WTC11 (cell line): Measurements from ENCODE around the gene KCNK15. TPM values are rescaled to one million over a fixed set of nuclear protein-coding genes. Genes with fewer than 3 reads are reported as not detected.

ENCODE experiments used
- ATAC-seq: fragments of 200-7000 bp; cut with Tn5 transposase; 2 replicates; pipeline ENCODE4 v1.10.0; 2021; ENCODE audit warnings: mild to moderate bottlenecking, moderate library complexity
- CTCF ChIA-PET: fragments of 300-600 bp; sonication (Branson Sonifier 250); formaldehyde crosslinking; loops from one replicate; lab custom pipeline; 2021; ENCODE audit warnings: antibody characterized with exemption; lab: Charles Lee
- POLR2A ChIA-PET: fragments of 350-600 bp; sonication (Branson Sonifier 250); formaldehyde crosslinking; loops from one replicate; lab custom pipeline; 2021; ENCODE audit warnings: antibody characterized with exemption; lab: Charles Lee
- DNase-seq: peaks from one replicate; pipeline ENCODE4 v3.0.0; 2021; ENCODE audit warnings: low spot score
- H3K27ac Mint-ChIP-seq: 2 replicates; pipeline ENCODE4 v1.8.0; 2021; ENCODE audit warnings: mixed read lengths
- H3K27me3 Mint-ChIP-seq: 2 replicates; pipeline ENCODE4 v1.8.0; 2021; ENCODE audit warnings: low read depth, mild to moderate bottlenecking, moderate library complexity, mixed read lengths
- H3K36me3 Mint-ChIP-seq: 2 replicates; pipeline ENCODE4 v1.8.0; 2021; ENCODE audit warnings: mixed read lengths
- H3K4me1 Mint-ChIP-seq: 2 replicates; pipeline ENCODE4 v1.8.0; 2022; ENCODE audit warnings: mixed read lengths
- H3K4me3 Mint-ChIP-seq: 2 replicates; pipeline ENCODE4 v1.8.0; 2021; ENCODE audit warnings: mild to moderate bottlenecking, moderate library complexity, mixed read lengths
- H3K9me3 Mint-ChIP-seq: 2 replicates; pipeline ENCODE4 v1.8.0; 2021; ENCODE audit warnings: mixed read lengths
- CREB1 ChIP-seq: sonication (generic); formaldehyde crosslinking; IDR thresholded peaks from 2 replicates; pipeline ENCODE4 v1.8.0; 2023; ENCODE audit warnings: mild to moderate bottlenecking, missing genetic modification reagents
- ETV6 ChIP-seq: sonication (generic); formaldehyde crosslinking; IDR thresholded peaks from 2 replicates; pipeline ENCODE4 v1.8.1; 2022; ENCODE audit warnings: mild to moderate bottlenecking, missing genetic modification reagents
- JAZF1 ChIP-seq: fragments of 250-450 bp; sonication (Bioruptor Pico); IDR thresholded peaks from 2 replicates; pipeline ENCODE4 v1.9.0; 2021; ENCODE audit warnings: moderate library complexity, mild to moderate bottlenecking, inconsistent platforms
- NFYB ChIP-seq: sonication (generic); formaldehyde crosslinking; conservative IDR thresholded peaks from 2 replicates; pipeline ENCODE4 v1.8.0; 2022; ENCODE audit warnings: low read depth, missing genetic modification reagents
- NR2C2 ChIP-seq: sonication (generic); formaldehyde crosslinking; IDR thresholded peaks from 2 replicates; pipeline ENCODE4 v1.8.0; 2022; ENCODE audit warnings: mild to moderate bottlenecking, missing genetic modification reagents
- RORB ChIP-seq: fragments of 250-450 bp; sonication (Bioruptor Pico); IDR thresholded peaks from 2 replicates; pipeline ENCODE4 v1.9.0; 2021; ENCODE audit warnings: mild to moderate bottlenecking
- SMAD3 ChIP-seq: sonication (generic); formaldehyde crosslinking; IDR thresholded peaks from 2 replicates; pipeline ENCODE4 v1.8.0; 2022; ENCODE audit warnings: missing genetic modification reagents, mild to moderate bottlenecking, borderline replicate concordance
- SP1 ChIP-seq: sonication (generic); formaldehyde crosslinking; conservative IDR thresholded peaks from 2 replicates; pipeline ENCODE4 v1.8.1; 2022; ENCODE audit warnings: missing genetic modification reagents
- TCF7 ChIP-seq: sonication (generic); formaldehyde crosslinking; IDR thresholded peaks from 2 replicates; pipeline ENCODE4 v1.8.0; 2022; ENCODE audit warnings: mild to moderate bottlenecking, low read depth, missing genetic modification reagents, moderate library complexity
- TEAD4 ChIP-seq: sonication (generic); formaldehyde crosslinking; IDR thresholded peaks from 2 replicates; pipeline ENCODE4 v1.8.0; 2022; ENCODE audit warnings: mild to moderate bottlenecking, missing genetic modification reagents
- TP53 ChIP-seq: sonication (generic); formaldehyde crosslinking; IDR thresholded peaks from 2 replicates; pipeline ENCODE4 v1.8.1; 2023; ENCODE audit warnings: mild to moderate bottlenecking, missing genetic modification reagents
- USF1 ChIP-seq: sonication (generic); formaldehyde crosslinking; IDR thresholded peaks from 2 replicates; pipeline ENCODE4 v1.8.0; 2022; ENCODE audit warnings: mild to moderate bottlenecking, missing genetic modification reagents
- ZBTB43 ChIP-seq: sonication (generic); formaldehyde crosslinking; IDR thresholded peaks from 2 replicates; pipeline ENCODE4 v1.8.1; 2023; ENCODE audit warnings: mild to moderate bottlenecking, missing genetic modification reagents
- ZNF219 ChIP-seq: sonication (generic); formaldehyde crosslinking; IDR thresholded peaks from 2 replicates; pipeline ENCODE4 v1.8.0; 2023; ENCODE audit warnings: missing genetic modification reagents, mild to moderate bottlenecking, borderline replicate concordance
- ZNF281 ChIP-seq: sonication (generic); formaldehyde crosslinking; IDR thresholded peaks from 2 replicates; pipeline ENCODE4 v1.8.0; 2023; ENCODE audit warnings: mild to moderate bottlenecking, missing genetic modification reagents
- ZSCAN18 ChIP-seq: fragments of 250-450 bp; sonication (Bioruptor Pico); IDR thresholded peaks from 2 replicates; pipeline ENCODE4 v2.1.2; 2022; ENCODE audit warnings: mild to moderate bottlenecking, moderate library complexity
- total RNA-seq: library from RNA; stranded (reverse); gene quantifications from 3 replicates; pipeline ENCODE4 v1.2.3, GENCODE V29; 2021
- TF ChIP-seq, protein P1 (sequence below): fragments of 250-450 bp; sonication (Bioruptor Pico); IDR thresholded peaks from 2 replicates; pipeline ENCODE4 v1.9.0; 2021; ENCODE audit warnings: moderate library complexity, mild to moderate bottlenecking, inconsistent platforms, borderline replicate concordance
- TF ChIP-seq, protein P2 (sequence below): sonication (generic); formaldehyde crosslinking; IDR thresholded peaks from 2 replicates; pipeline ENCODE4 v1.8.1; 2023; ENCODE audit warnings: mild to moderate bottlenecking, missing genetic modification reagents, borderline replicate concordance
- TF ChIP-seq, protein P3 (sequence below): sonication (generic); formaldehyde crosslinking; IDR thresholded peaks from 2 replicates; pipeline ENCODE4 v1.8.0; 2022; ENCODE audit warnings: mild to moderate bottlenecking, missing genetic modification reagents

Gene KCNK15
- total RNA-seq, 1 experiment from 2014 or later, result 0.24 TPM

DNA sequence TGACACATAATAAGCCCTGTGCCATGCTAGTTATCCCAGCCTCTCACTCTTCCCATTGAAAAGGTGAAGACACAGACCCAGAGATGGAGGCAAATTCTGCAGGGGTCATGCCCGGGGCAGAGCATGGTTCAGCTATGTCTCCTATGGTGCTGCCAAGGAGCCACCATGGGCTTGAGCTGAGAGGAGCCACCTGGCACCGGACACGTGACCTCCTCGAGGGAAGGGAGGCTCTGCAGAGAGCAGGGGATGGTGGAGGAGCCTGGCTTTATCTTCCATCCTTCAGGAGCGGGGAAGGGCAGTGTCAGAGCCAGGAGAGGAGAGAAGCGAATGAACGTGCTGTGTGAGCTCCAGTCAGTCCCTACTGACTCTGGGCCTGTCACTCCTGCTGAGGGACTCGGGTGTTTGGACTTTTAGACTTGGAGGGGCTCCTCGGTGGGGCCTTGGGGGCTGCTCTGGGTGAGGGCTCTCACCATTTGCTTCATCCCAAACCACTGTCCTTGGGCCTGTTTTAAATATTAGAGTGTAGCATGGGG, 41.6 kb upstream of the KCNK15 start (continued):
- TF ChIP-seq SMAD3, result no peak

- H3K27me3 Mint-ChIP-seq, result no peaks in the 10 kb centered on the region
- ATAC-seq, result no peak
- TF ChIP-seq TCF7 (CRISPR knock-in tag), result no peak
- TF ChIP-seq ZNF219 (CRISPR knock-in tag), result no peak
- no peak for TF ChIP-seq NR2C2 (CRISPR knock-in tag)
- TF ChIP-seq NFYB (CRISPR knock-in tag), result no peak
- CTCF ChIA-PET, result no interaction called here
- no peak overlapping the region for H3K27ac Mint-ChIP-seq
- DNase-seq, result no peak
- peaks cover 22% of the 10 kb centered on the region for H3K4me1 Mint-ChIP-seq
- H3K9me3 Mint-ChIP-seq, result no peaks in the 10 kb centered on the region
- H3K4me3 Mint-ChIP-seq, result no peak overlapping the region
- POLR2A ChIA-PET, result no interaction called here
- H3K36me3 Mint-ChIP-seq, result no peaks in the 10 kb centered on the region
Observed at GRCh38 chr20:44704551-44704971, 41.1 kb upstream of the KCNK15 start.

DNA sequence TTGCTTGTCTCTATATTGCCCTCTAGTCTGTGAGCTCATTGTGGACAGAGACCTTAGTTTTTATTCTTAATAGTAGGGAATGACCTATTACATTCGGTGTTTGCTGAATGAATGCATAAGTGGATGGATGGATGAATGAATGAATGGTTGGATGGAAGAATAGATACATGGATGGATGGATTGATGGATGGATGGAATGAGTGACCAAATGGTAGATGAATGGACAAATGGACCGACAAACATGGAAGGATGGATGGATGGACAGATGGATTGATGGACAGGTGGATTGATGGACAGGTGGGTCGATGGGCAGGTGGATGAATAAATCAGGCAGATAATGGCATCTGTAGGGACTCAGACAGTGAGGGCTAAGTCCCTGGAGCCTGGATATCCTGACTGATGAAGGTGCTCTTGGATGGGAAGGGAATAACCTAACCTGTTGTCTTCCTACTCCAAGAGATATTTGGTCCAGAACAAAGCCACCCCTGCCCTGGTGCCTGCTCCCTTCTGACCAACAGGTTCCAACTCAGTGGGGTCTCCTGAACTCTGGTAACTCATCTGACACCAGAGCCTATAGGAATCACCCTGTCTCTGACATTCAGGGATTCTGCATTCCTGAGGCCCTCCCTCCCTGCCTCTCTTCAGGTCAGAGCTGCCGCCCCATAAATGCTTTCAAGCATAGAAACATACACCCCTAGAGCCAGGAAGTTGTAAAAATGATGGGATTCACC, 40.1 kb upstream of the KCNK15 start:
- Mint-ChIP-seq H3K27me3 (no peaks in the 10 kb centered on the region), H3K4me1 (peaks cover 19% of the 10 kb centered on the region), H3K27ac (no peak overlapping the region), H3K9me3 (no peaks in the 10 kb centered on the region), H3K4me3 (no peak overlapping the region), H3K36me3 (no peaks in the 10 kb centered on the region)
- CTCF ChIA-PET, result interaction anchor here (0.6 to 2.0 kb wide), 4 partner anchors 12 to 43 kb away, joined by 3 to 8 read pairs (median 4); no protein-coding TSS in a partner anchor
- POLR2A ChIA-PET, result no interaction called here
- DNase-seq (no peak), ATAC-seq (no peak)
- TF ChIP-seq ZNF281 (CRISPR knock-in tag) (no peak), JAZF1 (CRISPR knock-in tag) (no peak), USF1 (CRISPR knock-in tag) (no peak), ZBTB43 (CRISPR knock-in tag) (no peak), SMAD3 (no peak), RORB (CRISPR knock-in tag) (no peak), CREB1 (CRISPR knock-in tag) (no peak), ZSCAN18 (CRISPR knock-in tag) (no peak), TEAD4 (CRISPR knock-in tag) (no peak), SP1 (CRISPR knock-in tag) (no peak), TP53 (CRISPR knock-in tag) (no peak), ETV6 (no peak)
- TF ChIP-seq, protein P1, sequence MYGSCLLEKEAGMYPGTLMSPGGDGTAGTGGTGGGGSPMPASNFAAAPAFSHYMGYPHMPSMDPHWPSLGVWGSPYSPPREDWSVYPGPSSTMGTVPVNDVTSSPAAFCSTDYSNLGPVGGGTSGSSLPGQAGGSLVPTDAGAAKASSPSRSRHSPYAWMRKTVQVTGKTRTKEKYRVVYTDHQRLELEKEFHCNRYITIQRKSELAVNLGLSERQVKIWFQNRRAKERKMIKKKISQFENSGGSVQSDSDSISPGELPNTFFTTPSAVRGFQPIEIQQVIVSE, result no peak
- TF ChIP-seq, protein P2, sequence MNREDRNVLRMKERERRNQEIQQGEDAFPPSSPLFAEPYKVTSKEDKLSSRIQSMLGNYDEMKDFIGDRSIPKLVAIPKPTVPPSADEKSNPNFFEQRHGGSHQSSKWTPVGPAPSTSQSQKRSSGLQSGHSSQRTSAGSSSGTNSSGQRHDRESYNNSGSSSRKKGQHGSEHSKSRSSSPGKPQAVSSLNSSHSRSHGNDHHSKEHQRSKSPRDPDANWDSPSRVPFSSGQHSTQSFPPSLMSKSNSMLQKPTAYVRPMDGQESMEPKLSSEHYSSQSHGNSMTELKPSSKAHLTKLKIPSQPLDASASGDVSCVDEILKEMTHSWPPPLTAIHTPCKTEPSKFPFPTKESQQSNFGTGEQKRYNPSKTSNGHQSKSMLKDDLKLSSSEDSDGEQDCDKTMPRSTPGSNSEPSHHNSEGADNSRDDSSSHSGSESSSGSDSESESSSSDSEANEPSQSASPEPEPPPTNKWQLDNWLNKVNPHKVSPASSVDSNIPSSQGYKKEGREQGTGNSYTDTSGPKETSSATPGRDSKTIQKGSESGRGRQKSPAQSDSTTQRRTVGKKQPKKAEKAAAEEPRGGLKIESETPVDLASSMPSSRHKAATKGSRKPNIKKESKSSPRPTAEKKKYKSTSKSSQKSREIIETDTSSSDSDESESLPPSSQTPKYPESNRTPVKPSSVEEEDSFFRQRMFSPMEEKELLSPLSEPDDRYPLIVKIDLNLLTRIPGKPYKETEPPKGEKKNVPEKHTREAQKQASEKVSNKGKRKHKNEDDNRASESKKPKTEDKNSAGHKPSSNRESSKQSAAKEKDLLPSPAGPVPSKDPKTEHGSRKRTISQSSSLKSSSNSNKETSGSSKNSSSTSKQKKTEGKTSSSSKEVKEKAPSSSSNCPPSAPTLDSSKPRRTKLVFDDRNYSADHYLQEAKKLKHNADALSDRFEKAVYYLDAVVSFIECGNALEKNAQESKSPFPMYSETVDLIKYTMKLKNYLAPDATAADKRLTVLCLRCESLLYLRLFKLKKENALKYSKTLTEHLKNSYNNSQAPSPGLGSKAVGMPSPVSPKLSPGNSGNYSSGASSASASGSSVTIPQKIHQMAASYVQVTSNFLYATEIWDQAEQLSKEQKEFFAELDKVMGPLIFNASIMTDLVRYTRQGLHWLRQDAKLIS, result no peak
- TF ChIP-seq, protein P3, sequence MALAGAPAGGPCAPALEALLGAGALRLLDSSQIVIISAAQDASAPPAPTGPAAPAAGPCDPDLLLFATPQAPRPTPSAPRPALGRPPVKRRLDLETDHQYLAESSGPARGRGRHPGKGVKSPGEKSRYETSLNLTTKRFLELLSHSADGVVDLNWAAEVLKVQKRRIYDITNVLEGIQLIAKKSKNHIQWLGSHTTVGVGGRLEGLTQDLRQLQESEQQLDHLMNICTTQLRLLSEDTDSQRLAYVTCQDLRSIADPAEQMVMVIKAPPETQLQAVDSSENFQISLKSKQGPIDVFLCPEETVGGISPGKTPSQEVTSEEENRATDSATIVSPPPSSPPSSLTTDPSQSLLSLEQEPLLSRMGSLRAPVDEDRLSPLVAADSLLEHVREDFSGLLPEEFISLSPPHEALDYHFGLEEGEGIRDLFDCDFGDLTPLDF, result no peak
